GM21528 (cell line): ENCODE results near the gene ZNF532.
"Not testable (repeated sequence)": the region's sequence is repeated elsewhere in the genome, so short reads cannot be mapped to it uniquely, and the experiment has no call there.

Experiments used
- ATAC-seq: cut with Tn5 transposase; IDR thresholded peaks from one replicate; pipeline ENCODE4 v1.9.1; 2021; ENCODE audit warnings: mild to moderate bottlenecking, moderate library complexity; ENCODE audit not compliant: unreplicated experiment, low FRiP score

ZNF532 gene

DNA sequence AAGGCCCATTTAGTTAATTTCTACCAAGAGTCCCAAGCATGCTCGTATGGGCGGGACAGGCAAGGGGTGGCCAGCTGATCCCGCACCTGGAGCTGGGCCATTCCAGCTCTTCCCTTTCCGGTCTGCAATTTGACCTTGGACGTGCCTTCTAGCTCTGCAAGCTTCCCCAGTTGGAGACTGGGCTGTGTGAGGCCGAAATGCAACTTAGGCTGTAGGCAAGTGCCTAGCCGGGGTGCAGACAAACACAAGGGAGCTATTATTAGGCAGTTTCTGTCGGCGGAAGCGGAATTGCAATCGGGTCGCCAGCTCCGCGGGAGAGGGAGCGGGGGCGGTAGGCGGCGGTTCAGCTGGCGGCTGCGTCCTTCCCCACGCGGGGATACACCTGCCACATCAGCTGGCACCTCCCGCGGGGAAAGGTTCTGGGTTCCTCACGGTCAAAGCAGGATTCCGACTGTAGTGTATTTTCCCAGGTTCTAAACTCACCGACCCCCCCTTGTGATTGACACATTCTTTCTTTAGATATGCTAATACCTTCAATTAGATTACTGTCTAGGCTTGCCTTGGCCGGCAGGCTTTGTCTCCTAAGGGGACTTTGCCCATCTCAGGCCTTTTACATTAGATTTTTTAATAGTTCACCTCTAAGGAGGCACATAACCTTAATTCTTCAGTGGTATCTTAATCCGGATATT lies 17.1 kb upstream of the ZNF532 start:
- no peak for ATAC-seq

DNA sequence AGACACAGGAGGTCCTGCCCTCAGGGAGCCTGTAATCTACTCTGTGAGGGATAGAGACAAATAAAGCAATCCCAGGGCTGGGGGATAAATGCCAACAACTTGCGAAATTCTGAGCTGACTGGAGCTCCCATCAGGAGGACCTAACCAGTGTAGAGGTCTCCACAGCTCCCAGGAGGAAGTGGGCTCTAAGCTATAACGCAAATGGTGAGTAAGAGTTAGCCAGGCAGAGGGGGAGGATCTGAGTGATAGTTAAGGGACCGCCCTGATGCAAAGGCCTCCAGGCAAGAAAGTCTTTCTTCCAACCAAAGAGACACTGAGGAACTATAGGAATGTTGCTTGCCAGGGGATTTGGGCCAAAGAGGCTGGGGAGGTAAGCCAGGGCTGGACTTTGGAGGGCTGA lies 16.0 kb upstream of the ZNF532 start:
- no peak for ATAC-seq

DNA sequence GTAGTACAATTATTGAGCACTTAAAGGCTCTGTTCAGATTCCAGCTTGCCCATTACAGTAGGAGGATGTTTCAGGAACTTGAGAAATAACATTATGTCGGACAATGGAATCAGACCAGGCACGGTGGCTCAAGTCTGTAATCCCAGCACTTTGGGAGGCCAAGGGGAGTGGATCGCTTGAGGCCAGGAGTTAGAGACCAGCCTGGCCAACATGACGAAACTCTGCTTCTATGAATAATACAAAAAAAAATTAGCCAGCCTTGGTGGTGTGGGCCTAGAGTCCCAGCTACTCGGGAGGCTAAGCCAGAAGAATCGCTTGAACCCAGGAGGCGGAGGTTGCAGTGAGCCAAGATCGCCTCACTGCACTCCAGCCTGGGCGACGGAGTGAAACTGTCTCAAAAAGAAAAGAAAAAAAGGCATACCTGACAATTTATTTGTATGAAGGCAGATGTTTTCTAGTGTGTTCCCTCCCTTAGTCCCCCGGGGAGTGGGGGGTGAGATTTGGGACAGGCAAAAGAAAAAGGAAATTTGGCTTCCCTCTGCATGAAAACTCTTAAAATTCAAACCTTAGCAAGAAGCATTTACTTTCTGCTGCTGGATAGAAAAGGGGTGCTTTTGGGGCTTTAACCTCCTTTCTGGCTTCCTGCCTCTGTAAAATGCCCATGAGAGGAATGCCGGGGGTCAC lies 13.7 kb upstream of the ZNF532 start:
- ATAC-seq, result no peak

DNA sequence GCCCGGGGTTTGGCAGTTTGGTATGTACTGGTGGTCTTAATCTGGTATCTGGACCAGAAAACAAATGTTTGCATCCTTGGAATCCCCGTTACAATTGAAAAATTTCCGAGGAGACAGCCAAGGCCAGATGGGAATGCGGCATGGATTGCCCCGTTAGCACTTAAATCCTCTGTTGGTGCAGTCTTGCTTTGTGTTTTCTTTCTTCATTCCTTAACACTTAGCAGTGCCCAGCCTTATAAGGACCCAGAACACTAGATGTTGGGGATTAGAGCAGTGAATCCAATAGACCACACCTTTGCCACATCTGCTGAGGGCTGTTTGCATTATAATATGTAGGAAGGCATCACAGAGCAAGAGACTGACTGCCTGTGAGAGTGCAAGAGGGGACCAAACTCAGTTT lies 12.8 kb upstream of the ZNF532 start:
- no peak for ATAC-seq

DNA sequence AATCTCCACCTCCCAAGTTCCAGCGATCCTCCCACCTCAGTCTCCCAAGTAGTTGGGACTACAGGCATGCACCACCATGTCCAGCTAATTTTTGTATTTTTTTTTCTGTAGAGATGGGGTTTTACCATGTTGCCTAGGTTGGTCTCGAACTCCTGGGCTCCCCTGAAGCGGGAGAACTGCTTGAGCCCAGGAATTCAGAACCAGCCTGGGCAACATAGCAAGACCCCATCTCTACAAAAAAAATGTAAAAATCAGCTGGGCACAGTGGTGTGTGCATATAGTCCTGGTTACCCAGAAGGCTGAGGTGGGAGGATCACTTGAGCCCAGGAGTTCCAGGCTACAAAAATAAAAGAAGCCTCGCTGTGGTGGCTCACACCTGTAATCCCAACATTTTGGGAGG lies 12.0 kb upstream of the ZNF532 start:
- no peak for ATAC-seq

DNA sequence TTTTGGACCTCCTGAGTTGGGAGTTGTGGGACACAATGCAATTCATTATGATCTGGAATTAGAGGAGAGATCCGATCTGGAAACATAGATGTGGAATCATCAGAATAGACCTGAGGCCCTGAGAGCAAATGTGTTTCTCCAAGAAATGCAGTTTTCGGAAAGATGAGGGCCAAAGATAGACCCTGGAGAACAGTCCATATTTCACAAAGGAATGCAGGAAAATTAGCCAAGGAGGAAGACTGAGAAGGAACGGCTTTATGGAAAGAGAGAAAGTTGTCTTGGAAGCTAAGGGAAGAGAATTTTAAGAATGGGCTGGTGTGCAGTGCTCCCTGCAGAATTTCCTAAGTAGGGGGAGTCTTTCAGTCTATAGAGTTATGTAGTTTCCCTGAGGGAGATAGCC lies 11.1 kb upstream of the ZNF532 start:
- no peak for ATAC-seq

DNA sequence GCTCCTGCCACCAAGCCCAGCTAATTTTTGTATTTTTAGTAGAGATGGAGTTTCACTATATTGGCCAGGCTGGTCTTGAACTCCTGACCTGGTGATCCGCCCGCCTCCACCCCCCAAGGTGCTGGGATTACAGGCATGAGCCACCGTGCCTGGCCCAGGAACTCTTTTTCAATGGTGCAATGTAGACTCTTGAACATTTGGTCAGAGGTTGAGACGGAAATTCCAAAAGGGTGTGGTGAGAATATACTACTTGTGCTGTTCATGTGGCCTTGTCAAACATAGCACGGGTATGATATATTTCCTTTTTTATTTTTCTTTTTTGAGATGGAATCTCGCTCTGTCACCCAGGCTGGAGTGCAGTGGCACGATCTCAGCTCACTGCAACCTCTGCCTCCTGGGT lies 9.2 kb upstream of the ZNF532 start:
- ATAC-seq, result not testable (repeated sequence)

DNA sequence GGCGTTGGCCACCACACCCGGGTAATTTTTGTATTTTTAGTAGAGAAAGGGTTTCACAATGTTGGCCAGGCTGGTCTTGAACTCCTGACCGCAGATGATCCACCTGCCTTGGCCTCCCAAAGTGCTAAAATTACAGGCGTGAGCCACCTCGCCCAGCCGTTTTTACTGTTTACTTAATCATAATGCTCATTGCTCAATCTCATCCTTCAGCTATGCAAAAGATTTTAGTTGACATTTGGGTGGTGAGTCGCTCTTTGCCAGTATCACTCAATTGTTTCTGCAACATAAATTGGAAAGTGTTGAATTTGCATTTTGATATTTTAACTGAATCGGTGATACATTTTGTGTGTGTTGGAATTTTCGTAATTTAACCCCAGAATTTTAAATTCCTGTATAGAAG lies 7.8 kb upstream of the ZNF532 start:
- no peak for ATAC-seq

DNA sequence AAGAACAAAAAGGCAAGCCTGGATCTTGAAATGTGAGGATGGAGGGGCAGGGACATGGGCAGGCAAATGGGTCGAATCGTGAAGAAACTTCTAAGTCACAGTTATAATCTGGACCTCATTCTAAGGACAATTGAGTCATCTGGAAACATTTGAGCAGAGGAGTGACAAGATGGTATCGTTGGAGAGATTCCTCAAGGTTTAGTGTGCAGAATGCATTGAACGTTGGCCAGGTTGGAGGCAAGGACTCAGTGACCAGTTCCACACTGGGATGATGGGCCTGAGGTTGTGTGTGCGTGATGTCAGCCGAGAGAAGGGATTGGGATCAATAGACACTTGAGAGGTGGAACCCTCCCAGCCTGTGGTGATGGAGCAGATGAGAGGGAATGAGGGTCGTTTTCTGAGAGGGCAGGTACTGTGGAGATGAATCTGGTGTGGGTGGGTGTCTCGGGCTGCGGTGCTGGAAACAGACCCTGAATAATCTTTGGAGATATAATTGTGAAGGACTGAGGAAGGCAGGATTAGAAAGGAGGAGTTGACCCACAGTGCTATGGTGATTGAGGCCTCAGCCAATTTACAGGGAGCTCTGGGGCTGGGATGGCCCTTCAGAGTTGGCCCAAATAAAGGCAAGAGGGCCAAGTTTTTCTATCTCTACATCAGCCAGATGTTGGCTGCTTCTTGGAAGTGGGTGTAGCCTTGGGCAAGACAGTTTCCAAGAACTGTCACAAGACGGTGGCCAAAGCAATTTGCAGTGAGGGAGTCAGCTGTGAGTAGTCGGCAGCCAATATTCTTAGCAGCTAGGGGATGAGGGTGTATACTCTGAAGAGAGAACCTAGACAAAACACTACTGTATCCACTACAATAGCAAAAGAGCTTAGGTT lies 5.8 kb upstream of the ZNF532 start:
- ATAC-seq, result no peak

DNA sequence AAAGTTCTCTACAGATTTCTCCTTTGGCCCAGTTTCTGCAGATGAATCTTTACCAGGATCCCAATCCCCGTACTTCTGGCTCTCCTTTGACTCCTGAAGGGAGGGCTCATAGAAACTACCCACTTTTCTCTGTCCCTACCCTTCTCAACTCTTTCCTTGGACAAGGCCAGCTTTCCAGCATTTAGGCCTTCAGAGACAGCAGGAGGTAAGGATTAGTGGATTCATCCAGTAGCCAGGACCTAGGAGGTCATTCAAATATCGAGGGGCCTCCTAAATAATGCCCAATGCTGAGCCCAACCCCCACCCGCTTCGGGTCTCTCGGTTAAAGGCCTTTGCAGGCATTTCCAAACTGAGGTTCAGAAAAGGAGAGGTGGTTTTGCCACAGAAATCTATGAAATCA lies 4.8 kb upstream of the ZNF532 start:
- no peak for ATAC-seq

DNA sequence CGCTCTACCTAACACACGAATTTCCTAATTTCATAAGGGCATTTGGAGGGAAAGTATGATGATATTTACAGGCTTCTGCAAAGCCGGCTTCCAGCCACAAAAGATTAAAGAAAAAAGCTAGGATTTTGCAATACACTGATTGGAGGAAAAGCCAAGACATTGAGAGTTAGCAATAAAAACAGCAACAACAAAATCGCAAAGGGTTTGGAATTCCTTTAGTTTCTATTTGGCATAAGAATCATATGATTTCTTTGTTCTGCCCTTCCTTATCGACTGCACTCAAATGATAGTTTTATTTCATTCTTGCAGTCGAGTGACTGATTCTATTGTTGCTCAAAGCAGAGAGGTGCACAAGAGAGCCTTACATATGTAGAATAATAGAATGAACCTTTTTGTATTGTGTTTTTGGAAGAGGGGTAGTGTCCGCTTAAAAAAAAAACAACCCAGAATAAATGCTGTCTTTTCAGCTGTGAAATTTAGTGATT lies 3.9 kb upstream of the ZNF532 start:
- ATAC-seq, result no peak

DNA sequence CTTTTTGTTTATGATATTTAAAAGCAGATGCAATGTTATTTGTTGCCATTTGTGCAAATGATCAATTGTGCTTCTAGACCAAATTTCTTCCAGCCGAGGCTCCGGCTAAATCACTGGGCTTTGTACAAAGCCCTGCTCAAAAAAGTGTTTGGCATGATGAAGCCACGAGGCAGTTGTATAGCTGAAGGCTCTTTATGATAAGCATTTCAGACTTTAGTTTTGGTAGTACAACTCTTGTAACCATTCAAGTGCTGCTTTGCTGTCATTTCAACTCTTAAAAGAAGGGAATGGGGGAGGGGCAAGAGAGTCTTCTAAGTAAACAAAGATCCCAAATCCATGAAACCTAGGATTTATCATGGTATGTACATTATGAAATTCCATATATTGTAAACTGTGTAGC lies 3.3 kb upstream of the ZNF532 start:
- no peak for ATAC-seq

DNA sequence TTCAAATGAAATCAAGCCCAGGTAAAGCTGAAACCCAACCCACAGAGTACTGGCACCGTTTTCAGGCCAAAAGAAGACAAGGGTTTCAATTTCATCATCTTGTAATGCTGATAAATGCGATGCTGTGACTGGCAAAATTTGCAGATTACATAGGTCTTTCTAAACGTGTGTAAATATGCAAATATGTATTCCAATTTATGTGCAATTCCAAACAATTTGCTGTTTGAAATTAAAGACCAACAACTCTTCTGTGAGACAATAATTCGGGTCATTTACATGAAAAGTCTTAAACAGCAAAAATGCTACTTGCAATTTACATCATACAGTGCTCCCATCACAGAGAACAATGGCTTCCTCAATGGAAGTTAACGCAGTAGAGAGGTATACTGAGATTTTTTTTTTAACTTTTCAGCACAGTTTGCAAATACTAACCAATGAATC lies 2.8 kb upstream of the ZNF532 start:
- no peak for ATAC-seq

DNA sequence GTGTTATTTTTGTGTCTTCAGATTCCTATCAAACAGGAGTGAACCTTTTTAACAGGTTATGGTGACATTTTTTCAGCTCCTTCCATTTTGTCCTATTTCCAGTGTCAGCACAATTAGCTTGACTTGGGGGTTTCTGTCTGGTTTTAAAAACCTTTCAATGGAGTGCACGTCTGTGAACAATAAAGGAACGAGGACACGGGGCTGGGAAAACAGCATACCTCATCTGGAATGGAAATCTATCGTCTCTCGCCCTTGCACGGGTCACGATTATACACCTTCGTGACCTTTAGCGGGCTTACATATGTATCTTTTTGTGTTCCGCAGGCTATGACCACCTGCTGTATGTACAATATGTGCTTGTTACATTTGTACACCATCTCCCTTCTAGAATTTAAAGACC lies 2.3 kb upstream of the ZNF532 start:
- no peak for ATAC-seq

DNA sequence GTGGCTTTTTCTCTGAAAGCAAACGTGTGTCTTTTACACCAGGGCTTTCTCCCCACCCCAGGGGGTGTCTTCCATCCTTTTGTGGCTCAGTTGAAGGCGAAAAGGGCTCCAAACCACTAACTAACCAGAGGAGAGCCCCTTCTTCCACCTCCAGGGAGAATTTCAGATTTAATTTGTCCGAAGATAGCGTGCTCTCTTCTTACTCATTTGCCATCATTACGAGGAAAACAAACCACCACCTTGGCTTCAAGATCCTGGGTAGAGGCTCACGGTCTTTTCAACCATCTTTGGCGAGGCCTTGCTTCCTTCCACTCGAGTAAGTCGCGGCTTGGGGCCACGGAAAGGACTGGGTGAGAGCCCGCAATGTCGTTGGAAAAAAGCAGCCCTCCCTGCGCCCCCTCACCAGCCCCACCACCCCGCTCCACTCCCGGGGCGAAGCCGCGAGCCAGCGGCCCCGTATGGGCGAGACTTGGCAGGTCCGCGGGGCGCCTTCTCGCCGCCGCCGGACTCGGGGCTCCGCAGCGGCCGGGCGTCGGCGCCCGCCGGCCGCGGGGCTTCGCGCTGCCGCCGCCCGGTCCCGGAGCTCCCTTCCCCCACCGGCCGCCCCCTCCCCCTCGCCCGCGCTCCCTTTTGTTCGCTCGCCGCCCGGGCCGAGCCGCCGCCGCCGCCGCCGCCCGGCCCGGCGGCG lies 1.7 kb upstream of the ZNF532 start:
- no peak for ATAC-seq

DNA sequence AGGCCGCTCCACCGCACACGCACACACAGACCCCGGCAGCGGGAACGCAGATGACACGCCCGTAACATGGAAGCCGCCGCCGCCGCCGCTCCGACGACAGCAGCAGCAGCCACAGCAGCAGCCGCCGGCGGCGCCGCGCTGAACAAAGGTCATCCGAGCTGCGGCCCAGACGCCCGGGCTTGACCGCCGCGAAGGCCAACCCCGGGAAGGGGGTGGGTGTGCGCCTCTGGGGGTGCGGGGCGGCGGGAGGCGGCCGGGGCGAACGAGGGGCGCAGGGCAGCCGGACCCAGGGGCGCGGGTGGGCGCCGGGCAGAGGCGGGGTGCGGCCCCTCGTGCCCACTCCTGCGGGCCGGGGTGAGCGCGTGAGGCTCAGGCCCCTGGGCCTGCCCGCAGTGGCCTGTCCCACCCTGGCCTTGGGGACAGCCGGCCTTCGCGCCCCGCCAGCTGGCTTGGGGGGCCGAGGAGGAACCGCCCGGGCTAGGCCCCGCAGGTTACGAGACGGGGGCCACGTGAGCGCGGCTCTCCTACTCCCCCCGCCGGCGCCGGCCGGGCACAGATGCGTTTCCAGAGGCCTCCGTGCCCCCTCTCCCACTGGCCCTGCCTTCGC lies 1.0 kb upstream of the ZNF532 start:
- no peak for ATAC-seq

DNA sequence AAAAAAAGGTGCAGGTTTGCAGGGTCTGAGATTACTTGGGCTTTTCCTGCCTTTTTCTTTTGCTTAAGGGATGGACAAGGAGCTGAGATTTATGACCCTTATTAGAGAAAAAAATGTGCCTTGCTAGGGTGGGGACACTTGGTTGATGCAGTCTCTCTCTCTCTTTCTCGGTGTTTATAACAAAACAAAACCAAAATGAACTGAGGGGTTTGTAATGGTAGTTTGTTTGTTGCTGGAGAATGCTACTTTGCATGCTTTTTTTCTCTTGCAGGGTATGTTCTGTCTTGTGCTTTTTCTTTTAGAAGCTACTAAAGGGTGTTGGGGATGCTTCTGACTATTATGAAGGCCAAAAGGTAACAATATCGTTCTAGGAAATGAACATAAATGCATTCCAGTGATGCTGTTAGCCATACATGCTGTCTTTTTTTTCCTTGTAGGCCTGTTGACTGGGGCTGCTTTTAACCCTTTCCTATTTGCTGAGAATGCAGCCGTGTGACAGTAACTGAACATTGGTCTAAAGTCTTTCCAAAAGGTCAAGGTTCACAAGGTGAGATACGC lies 435 bp downstream of the ZNF532 start:
- no peak for ATAC-seq

DNA sequence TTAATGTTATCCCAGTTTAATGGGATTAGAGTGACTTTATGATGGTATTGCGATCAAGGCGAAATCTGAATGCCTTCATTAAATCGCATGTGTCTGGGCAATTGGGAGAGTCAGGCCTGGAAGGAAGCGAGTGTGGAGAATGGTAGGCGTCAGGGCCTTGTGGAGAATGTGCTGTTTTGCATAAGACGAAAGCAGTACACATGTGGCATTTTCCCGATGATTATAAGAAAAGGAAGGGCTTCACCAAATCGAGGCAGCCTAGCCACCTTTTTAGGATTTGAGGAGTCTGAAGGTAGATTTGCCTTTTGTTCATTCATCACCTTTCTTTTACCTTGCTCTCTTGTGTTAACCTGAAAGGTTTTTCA lies 1.0 kb downstream of the ZNF532 start:
- no peak for ATAC-seq

DNA sequence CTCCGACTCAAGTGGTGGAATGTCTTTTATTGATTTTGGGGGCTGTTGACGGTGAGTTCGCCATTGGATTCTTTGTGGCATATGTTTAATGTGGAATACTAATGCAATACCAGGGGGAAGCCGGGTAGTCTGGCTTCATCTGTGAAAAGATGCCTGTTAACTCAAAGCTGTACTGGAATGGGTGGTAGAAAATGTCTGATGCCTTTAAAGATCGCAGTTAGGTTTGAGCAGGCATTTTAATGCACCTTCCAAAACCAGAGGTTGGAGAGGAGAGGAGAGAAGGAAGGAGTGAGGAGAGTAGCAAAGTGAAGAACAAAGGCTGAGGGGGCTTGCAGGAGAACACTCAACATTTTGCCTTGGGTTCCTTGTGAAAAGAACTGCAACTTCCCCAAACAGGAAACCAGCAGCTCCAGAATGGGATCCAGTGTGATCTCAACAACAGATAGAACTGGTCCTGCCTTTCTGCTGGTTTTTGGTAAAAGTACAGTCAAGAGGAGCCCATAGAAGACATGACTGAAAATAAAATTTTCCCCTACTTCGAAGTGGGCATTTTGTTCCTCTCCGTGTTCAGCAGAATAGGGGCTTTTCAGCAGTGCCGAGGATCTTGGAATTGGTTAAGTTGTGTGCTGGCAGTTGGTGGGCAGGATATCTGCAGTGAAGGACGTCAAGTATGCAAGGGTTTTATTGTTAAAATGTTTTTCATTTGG lies 1.5 kb downstream of the ZNF532 start:
- no peak for ATAC-seq

DNA sequence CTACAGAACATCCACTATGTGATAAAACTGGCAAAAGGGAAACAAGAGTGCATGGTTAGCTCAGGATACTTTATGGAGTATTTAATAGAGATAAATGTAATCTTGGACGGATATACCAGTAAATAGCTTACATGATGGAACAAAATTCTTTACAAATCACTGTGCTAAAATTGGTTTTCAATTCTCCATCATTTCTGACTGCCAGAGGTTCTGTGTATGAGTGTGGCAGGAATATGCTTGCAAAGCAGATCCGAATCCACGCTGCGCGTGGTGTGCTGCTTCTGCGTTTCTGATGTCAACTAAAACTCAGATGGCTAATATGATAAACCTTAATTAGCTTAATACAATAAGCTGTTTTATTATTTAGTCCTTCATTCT lies 2.1 kb downstream of the ZNF532 start:
- no peak for ATAC-seq
